Osteoblast (primary cell): ENCODE measurements around the gene IQCK. TPM values are rescaled to one million over a fixed set of nuclear protein-coding genes. Genes with fewer than 3 reads are reported as not detected.
A peak's percentile ranks its signal among the peaks of the same experiment; 100 is the strongest.

Experiments used
- DNase-seq: peaks from one replicate; pipeline ENCODE4 v3.0.0; 2011; ENCODE audit warnings: low spot score, mixed read lengths; ENCODE audit not compliant: insufficient read length; ENCODE audit errors: missing footprints
- H2AFZ ChIP-seq: 2 replicates; pipeline ENCODE4 v1.6.0; 2011; ENCODE audit warnings: mild to moderate bottlenecking, low read length
- H3K27ac ChIP-seq: 2 replicates; pipeline ENCODE4 v1.5.1; 2011; ENCODE audit warnings: mild to moderate bottlenecking, low read depth, low read length, moderate library complexity
- H3K27me3 ChIP-seq: 2 replicates; pipeline ENCODE4 v1.6.0; 2012; ENCODE audit warnings: mild to moderate bottlenecking, control low read depth, inconsistent platforms, low read length, moderate library complexity; ENCODE audit not compliant: insufficient read depth
- H3K36me3 ChIP-seq: 2 replicates; pipeline ENCODE4 v1.5.1; 2011; ENCODE audit warnings: mild to moderate bottlenecking, low read length, control low read depth, moderate library complexity; ENCODE audit not compliant: insufficient read depth
- H3K4me1 ChIP-seq: 2 replicates; pipeline ENCODE4 v1.5.1; 2011; ENCODE audit warnings: mild to moderate bottlenecking, low read length, control low read depth, moderate library complexity; ENCODE audit not compliant: insufficient read depth
- H3K4me2 ChIP-seq: 2 replicates; pipeline ENCODE4 v1.6.0; 2011; ENCODE audit warnings: mild to moderate bottlenecking, low read length; ENCODE audit not compliant: insufficient read depth
- H3K4me3 ChIP-seq: fragments of 200-600 bp; sonication (generic); 3 replicates; pipeline ENCODE4 v1.5.1; 2012; ENCODE audit warnings: mild to moderate bottlenecking, low read length, inconsistent platforms; ENCODE audit not compliant: insufficient read depth
- H3K79me2 ChIP-seq: 2 replicates; pipeline ENCODE4 v1.6.0; 2012; ENCODE audit warnings: mild to moderate bottlenecking, low read length, control low read depth, inconsistent platforms; ENCODE audit not compliant: insufficient read depth
- H3K9me3 ChIP-seq: 2 replicates; pipeline ENCODE4 v1.5.1; 2011; ENCODE audit warnings: low read depth, low read length, control low read depth
- H4K20me1 ChIP-seq: 2 replicates; pipeline ENCODE4 v1.6.0; 2012; ENCODE audit warnings: mild to moderate bottlenecking, low read length, control low read depth; ENCODE audit not compliant: insufficient read depth
- total RNA-seq: library from RNA; depleted of rRNA; stranded (reverse); fragments of >200 nt; gene quantifications from 2 replicates; pipeline ENCODE4 v1.2.3, GENCODE V29; 2012
- TF ChIP-seq, protein P1 (sequence below): IDR thresholded peaks from 2 replicates; pipeline ENCODE4 v1.5.1; 2011; ENCODE audit warnings: mild to moderate bottlenecking, low read depth, low read length, moderate library complexity; ENCODE audit errors: extremely low read depth

IQCK gene
- total RNA-seq, 1 donor: 8.7 TPM

DNA sequence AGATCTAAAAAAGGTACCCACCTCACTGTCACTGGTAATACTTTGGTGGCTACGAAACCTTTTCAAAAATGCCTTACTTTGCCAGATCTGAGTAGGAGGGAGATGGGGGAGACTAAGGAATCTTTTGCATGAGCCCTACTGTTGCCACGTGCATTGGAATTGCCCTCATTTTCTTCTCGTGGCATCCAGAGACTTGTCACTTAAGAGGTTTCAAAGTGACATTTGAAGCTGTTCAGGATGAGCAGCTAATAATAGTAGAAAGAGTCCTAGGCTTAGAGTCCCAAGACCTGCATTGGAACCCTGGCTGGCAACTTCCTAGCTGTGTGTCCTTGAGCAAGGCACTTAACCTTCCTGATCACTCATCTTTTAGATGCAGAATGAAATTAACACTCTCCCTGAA is 123.1 kb downstream of the IQCK start:
- Histone ChIP-seq H3K27me3 (no peaks in the 10 kb centered on the region), H3K4me1 (peaks cover 9% of the 10 kb centered on the region)

DNA sequence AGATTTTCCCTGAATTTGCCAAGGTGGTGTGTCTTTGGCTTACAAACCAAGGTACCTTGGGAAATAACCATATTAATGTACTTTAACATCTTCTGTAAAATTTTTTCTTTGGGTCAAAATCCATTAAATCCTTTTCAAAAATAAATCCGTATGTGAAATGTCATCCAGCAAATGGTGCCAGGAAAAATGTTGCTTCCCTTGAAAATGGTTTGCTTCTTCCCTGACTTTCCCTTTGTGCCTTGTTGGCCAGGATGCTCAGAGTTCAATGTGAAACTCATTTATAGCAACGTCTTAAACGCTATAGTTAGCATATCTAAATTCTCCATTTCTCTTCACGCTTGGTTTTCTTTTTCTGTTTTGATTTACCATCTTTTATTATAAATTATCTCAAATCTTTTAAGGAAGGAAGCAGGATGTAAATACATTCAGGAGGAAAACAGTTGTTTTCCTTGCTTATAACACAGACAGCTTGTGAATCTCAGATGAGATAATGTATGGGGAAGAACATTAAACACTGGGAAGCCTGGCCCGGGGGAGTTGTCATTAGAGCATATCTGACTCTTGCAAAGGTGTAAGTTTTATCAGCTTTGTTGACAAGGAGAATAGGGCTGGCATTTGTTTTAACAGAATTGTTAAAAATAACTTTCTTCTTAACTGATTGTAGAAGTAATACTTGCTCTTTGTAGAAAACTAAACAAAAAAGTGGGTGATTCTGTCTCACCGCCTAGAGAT is 124.5 kb downstream of the IQCK start:
- no peak overlapping the region for H3K4me2 ChIP-seq
- H2AFZ ChIP-seq: no peak overlapping the region
- no peak for DNase-seq
- H4K20me1 ChIP-seq: no peaks in the 10 kb centered on the region
- H3K4me1 ChIP-seq: peaks cover 9% of the 10 kb centered on the region
- H3K27ac ChIP-seq: no peak overlapping the region
- TF ChIP-seq, protein P1, sequence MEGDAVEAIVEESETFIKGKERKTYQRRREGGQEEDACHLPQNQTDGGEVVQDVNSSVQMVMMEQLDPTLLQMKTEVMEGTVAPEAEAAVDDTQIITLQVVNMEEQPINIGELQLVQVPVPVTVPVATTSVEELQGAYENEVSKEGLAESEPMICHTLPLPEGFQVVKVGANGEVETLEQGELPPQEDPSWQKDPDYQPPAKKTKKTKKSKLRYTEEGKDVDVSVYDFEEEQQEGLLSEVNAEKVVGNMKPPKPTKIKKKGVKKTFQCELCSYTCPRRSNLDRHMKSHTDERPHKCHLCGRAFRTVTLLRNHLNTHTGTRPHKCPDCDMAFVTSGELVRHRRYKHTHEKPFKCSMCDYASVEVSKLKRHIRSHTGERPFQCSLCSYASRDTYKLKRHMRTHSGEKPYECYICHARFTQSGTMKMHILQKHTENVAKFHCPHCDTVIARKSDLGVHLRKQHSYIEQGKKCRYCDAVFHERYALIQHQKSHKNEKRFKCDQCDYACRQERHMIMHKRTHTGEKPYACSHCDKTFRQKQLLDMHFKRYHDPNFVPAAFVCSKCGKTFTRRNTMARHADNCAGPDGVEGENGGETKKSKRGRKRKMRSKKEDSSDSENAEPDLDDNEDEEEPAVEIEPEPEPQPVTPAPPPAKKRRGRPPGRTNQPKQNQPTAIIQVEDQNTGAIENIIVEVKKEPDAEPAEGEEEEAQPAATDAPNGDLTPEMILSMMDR: no peak
- no peak overlapping the region for H3K4me3 ChIP-seq
- no peaks in the 10 kb centered on the region for H3K79me2 ChIP-seq
- no peaks in the 10 kb centered on the region for H3K27me3 ChIP-seq
- no peaks in the 10 kb centered on the region for H3K36me3 ChIP-seq
- H3K9me3 ChIP-seq: no peaks in the 10 kb centered on the region

More for the DNA sequence above, 123.1 kb downstream of the IQCK start:
- Histone ChIP-seq H3K36me3 (no peaks in the 10 kb centered on the region), H3K9me3 (no peaks in the 10 kb centered on the region), H3K27ac (no peak overlapping the region), H3K4me2 (no peak overlapping the region), H4K20me1 (no peaks in the 10 kb centered on the region), H3K79me2 (no peaks in the 10 kb centered on the region), H2AFZ (no peak overlapping the region), H3K4me3 (no peak overlapping the region)
- no peak for DNase-seq
- TF ChIP-seq, protein P1: no peak

- no peaks in the 10 kb centered on the region for H3K36me3 ChIP-seq
- H2AFZ ChIP-seq: no peak overlapping the region
- TF ChIP-seq, protein P1: no peak
- H3K4me1 ChIP-seq: peaks cover 9% of the 10 kb centered on the region
- H3K4me2 ChIP-seq: no peak overlapping the region
- H3K79me2 ChIP-seq: no peaks in the 10 kb centered on the region
- H3K27me3 ChIP-seq: no peaks in the 10 kb centered on the region
- DNase-seq: no peak
- no peaks in the 10 kb centered on the region for H3K9me3 ChIP-seq
- no peaks in the 10 kb centered on the region for H4K20me1 ChIP-seq
- H3K27ac ChIP-seq: no peak overlapping the region
- H3K4me3 ChIP-seq: no peak overlapping the region
Observed at GRCh38 chr16:19843371-19843770, 125.3 kb downstream of the IQCK start.

- Histone ChIP-seq H3K27me3 (no peaks in the 10 kb centered on the region), H3K36me3 (no peaks in the 10 kb centered on the region), H3K4me2 (no peak overlapping the region), H3K9me3 (no peaks in the 10 kb centered on the region), H2AFZ (no peak overlapping the region), H3K4me1 (peaks cover 9% of the 10 kb centered on the region), H3K79me2 (no peaks in the 10 kb centered on the region), H3K27ac (no peak overlapping the region), H4K20me1 (no peaks in the 10 kb centered on the region), H3K4me3 (no peak overlapping the region)
- TF ChIP-seq, protein P1: no peak
- DNase-seq: peak; percentile 89
Observed at GRCh38 chr16:19844945-19845641, 127.0 kb downstream of the IQCK start.
